ENCODE data around the gene ADAMTSL2.

The ADAMTSL2 gene

DNA sequence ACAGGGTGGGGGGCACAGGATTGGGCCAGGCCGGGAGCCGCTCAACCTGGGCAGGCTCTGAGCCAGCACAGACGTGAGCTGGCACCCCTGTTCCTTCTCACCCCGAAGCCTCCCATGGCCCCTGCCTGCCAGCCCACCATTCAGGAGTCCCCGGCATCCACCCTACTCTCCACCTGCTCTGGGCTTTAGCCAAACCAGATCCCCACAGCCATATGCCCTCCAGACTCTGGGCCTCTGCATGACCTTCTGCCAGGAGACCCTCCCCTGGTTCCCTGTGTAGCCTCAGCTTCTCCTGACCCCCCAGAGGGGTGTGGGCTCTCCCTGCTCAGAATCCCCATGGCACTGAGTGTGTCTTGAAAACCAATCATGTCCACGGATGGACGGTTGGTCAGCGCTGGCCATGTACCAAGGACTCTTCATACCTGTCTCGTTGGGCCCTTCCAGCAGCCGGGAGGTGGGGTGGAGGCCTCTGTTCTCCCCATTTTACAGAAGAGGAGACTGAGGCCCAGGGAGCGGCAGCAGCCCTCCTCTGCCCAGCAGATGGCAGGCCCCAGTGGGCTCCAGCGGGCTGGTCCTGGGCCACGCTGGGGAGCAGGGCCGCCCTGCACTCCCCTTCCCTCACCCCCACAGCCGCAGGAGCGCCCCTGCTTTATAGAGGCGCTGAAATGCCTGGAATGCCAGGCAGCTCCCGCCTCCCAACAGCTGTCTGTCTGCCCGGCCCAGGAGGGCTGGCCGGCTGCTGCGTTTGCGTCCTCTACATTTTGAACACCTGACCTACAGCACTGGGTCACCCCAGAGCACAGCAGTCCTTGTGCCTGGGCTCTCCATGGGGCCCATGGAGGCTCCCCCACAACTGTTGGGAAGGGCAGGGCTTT is 6.3 kb upstream of the ADAMTSL2 start:
- Histone ChIP-seq H3K4ac (ENCODE audit: low read depth in 1 of 2, low read length in 2 of 2) (peak overlapping the region in 1 of 2 experiments; percentile 58), H3K4me3 (ENCODE audit: insufficient read depth in 1 of 2, low read depth in 1 of 2, low read length in 2 of 2) (no peak overlapping the region), H4K8ac (ENCODE audit: low read length) (no peak overlapping the region), H3K14ac (ENCODE audit: low read length in 2 of 2) (peak overlapping the region in 1 of 2 experiments; percentile 26), H3K23ac (ENCODE audit: low read length in 2 of 2) (no peak overlapping the region), H3K9me3 (ENCODE audit: control insufficient read depth, low read length) (no peaks in the 10 kb centered on the region), H2AFZ (ENCODE audit: low read depth, low read length) (no peak overlapping the region), H4K91ac (ENCODE audit: low read length) (peak overlapping the region; percentile 18), H2BK15ac (ENCODE audit: low read depth, poor library complexity, severe bottlenecking) (peak overlapping the region; percentile 21), H3K9ac (ENCODE audit: low read length) (no peak overlapping the region), H2AK5ac (ENCODE audit: low read length, severe bottlenecking) (peak overlapping the region; percentile 18), H3K4me1 (ENCODE audit: control insufficient read depth, insufficient read depth, low read depth, low read length) (peaks cover 33% of the 10 kb centered on the region), H3K18ac (ENCODE audit: low read depth in 1 of 2, low read length in 2 of 2) (peak overlapping the region in 1 of 2 experiments; percentile 48), H3K27me3 (ENCODE audit: control insufficient read depth in 1 of 2, insufficient read depth in 1 of 2, low read length in 2 of 2) (peaks cover 82 to 85% of the 10 kb centered on the region in 2 experiments), H3K27ac (ENCODE audit: low read length, poor library complexity, severe bottlenecking) (no peak overlapping the region), H2BK5ac (ENCODE audit: low read depth, low read length, poor library complexity, severe bottlenecking) (no peak overlapping the region), H3K4me2 (ENCODE audit: low read length, poor library complexity, severe bottlenecking) (peak overlapping the region; percentile 53), H3K36me3 (ENCODE audit: control insufficient read depth in 1 of 2, insufficient read depth in 2 of 2, low read depth in 1 of 2, low read length in 2 of 2) (no peaks in the 10 kb centered on the region), H3K79me1 (replicated peaks; ENCODE audit: low read length, poor library complexity, severe bottlenecking) (no peaks in the 10 kb centered on the region), H2BK120ac (ENCODE audit: low read depth, low read length) (no peak overlapping the region), H2BK12ac (ENCODE audit: low read length in 2 of 2) (no peak overlapping the region)
- WGBS: 85% methylated on average over 22 of the region's 22 CpGs
- DNase-seq: no peak

DNA sequence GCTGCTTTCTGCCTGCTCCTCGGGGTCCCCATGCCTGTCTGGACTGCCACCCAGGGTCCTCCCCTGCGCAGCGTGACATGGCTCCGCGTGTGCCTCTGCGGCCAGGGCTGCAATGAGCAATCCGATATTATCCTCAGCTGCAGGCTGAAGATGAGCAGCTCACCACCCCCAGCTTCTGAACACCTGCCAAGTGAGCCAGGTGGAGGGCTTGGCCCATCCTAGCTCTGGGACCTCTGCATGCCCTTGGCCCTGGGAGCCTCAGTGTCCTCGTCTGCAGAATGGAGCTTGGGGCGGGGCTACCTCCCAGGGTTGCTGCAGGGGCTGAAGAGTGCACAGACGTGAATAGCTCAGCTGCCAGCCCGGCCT is 5.6 kb upstream of the ADAMTSL2 start:
- Histone ChIP-seq H2BK5ac (ENCODE audit: low read depth, low read length, poor library complexity, severe bottlenecking) (no peak overlapping the region), H2BK12ac (ENCODE audit: low read length in 2 of 2) (no peak overlapping the region), H2AK5ac (ENCODE audit: low read length, severe bottlenecking) (no peak overlapping the region), H3K9ac (ENCODE audit: low read length) (no peak overlapping the region), H2BK120ac (ENCODE audit: low read depth, low read length) (no peak overlapping the region), H3K79me1 (replicated peaks; ENCODE audit: low read length, poor library complexity, severe bottlenecking) (no peaks in the 10 kb centered on the region), H2AFZ (ENCODE audit: low read depth, low read length) (no peak overlapping the region), H3K4ac (ENCODE audit: low read depth in 1 of 2, low read length in 2 of 2) (no peak overlapping the region), H3K27me3 (ENCODE audit: control insufficient read depth in 1 of 2, insufficient read depth in 1 of 2, low read length in 2 of 2) (peaks cover 81 to 84% of the 10 kb centered on the region in 2 experiments), H3K4me2 (ENCODE audit: low read length, poor library complexity, severe bottlenecking) (no peak overlapping the region), H3K9me3 (ENCODE audit: control insufficient read depth, low read length) (no peaks in the 10 kb centered on the region), H4K8ac (ENCODE audit: low read length) (no peak overlapping the region), H3K14ac (ENCODE audit: low read length in 2 of 2) (no peak overlapping the region), H3K27ac (ENCODE audit: low read length, poor library complexity, severe bottlenecking) (no peak overlapping the region), H4K91ac (ENCODE audit: low read length) (no peak overlapping the region), H3K4me1 (ENCODE audit: control insufficient read depth, insufficient read depth, low read depth, low read length) (peaks cover 34% of the 10 kb centered on the region), H3K18ac (ENCODE audit: low read depth in 1 of 2, low read length in 2 of 2) (no peak overlapping the region), H2BK15ac (ENCODE audit: low read depth, poor library complexity, severe bottlenecking) (no peak overlapping the region), H3K4me3 (ENCODE audit: insufficient read depth in 1 of 2, low read depth in 1 of 2, low read length in 2 of 2) (no peak overlapping the region), H3K36me3 (ENCODE audit: control insufficient read depth in 1 of 2, insufficient read depth in 2 of 2, low read depth in 1 of 2, low read length in 2 of 2) (no peaks in the 10 kb centered on the region), H3K23ac (ENCODE audit: low read length in 2 of 2) (no peak overlapping the region)
- WGBS: 87% methylated on average over 11 of the region's 11 CpGs
- no peak for DNase-seq

DNA sequence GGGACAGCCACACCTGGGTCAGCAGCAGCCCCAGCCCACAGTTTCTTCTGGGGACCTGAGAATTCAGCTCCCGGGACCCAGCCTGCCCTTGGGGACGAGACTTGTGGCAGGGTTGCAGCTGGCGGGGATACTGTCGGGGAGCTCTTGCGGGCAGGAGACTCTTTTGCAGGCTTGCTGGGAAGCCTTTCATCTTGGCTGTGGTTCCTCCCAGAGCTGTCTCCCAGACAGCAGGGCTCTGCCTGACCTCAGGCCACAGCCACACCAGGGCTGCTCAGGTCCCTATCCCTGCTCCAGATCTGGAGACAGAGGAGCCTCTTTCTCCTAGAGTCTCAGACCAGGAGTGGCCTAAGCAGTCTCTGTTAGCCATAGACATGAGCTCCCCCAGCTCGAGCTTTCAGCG is 5.0 kb upstream of the ADAMTSL2 start:
- Histone ChIP-seq H3K23ac (ENCODE audit: low read length in 2 of 2) (no peak overlapping the region), H3K27ac (ENCODE audit: low read length, poor library complexity, severe bottlenecking) (no peak overlapping the region), H2BK15ac (ENCODE audit: low read depth, poor library complexity, severe bottlenecking) (no peak overlapping the region), H4K8ac (ENCODE audit: low read length) (no peak overlapping the region), H3K79me1 (replicated peaks; ENCODE audit: low read length, poor library complexity, severe bottlenecking) (no peaks in the 10 kb centered on the region), H3K18ac (ENCODE audit: low read depth in 1 of 2, low read length in 2 of 2) (no peak overlapping the region), H3K4me1 (ENCODE audit: control insufficient read depth, insufficient read depth, low read depth, low read length) (peaks cover 40% of the 10 kb centered on the region), H3K9me3 (ENCODE audit: control insufficient read depth, low read length) (no peaks in the 10 kb centered on the region), H3K9ac (ENCODE audit: low read length) (no peak overlapping the region), H4K91ac (ENCODE audit: low read length) (no peak overlapping the region), H2BK120ac (ENCODE audit: low read depth, low read length) (no peak overlapping the region), H3K4ac (ENCODE audit: low read depth in 1 of 2, low read length in 2 of 2) (no peak overlapping the region), H2AFZ (ENCODE audit: low read depth, low read length) (no peak overlapping the region), H2BK5ac (ENCODE audit: low read depth, low read length, poor library complexity, severe bottlenecking) (no peak overlapping the region), H3K27me3 (ENCODE audit: control insufficient read depth in 1 of 2, insufficient read depth in 1 of 2, low read length in 2 of 2) (peaks cover 75 to 83% of the 10 kb centered on the region in 2 experiments), H2BK12ac (ENCODE audit: low read length in 2 of 2) (no peak overlapping the region), H3K4me3 (ENCODE audit: insufficient read depth in 1 of 2, low read depth in 1 of 2, low read length in 2 of 2) (no peak overlapping the region), H3K36me3 (ENCODE audit: control insufficient read depth in 1 of 2, insufficient read depth in 2 of 2, low read depth in 1 of 2, low read length in 2 of 2) (no peaks in the 10 kb centered on the region), H3K14ac (ENCODE audit: low read length in 2 of 2) (no peak overlapping the region), H2AK5ac (ENCODE audit: low read length, severe bottlenecking) (no peak overlapping the region), H3K4me2 (ENCODE audit: low read length, poor library complexity, severe bottlenecking) (no peak overlapping the region)
- 77% methylated on average over 7 of the region's 7 CpGs for WGBS
- no peak for DNase-seq

DNA sequence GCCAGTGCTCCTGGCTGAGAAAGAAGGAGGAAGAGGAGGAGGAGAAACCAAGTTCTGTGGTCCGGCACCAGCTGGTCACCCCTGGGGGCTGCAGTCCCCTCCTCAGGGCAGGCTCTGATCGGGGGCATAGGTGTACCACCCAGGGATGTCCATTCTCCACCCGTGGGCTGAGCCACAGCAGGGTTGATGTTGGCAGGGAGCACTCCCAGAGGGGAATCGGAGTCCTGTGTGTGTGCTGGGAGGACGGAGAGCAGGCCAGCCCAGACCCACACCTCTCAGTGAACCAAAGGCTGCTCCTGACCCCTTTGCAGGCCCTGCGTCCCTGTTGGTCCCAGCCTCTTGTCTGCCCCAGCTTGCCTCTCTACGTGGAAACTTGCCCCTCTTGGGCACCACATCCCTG is 4.6 kb upstream of the ADAMTSL2 start:
- Histone ChIP-seq H3K4me3 (ENCODE audit: insufficient read depth in 1 of 2, low read depth in 1 of 2, low read length in 2 of 2) (no peak overlapping the region), H3K27me3 (ENCODE audit: control insufficient read depth in 1 of 2, insufficient read depth in 1 of 2, low read length in 2 of 2) (peaks cover 73 to 83% of the 10 kb centered on the region in 2 experiments), H2BK15ac (ENCODE audit: low read depth, poor library complexity, severe bottlenecking) (no peak overlapping the region), H3K14ac (ENCODE audit: low read length in 2 of 2) (no peak overlapping the region), H3K79me1 (replicated peaks; ENCODE audit: low read length, poor library complexity, severe bottlenecking) (no peaks in the 10 kb centered on the region), H3K4ac (ENCODE audit: low read depth in 1 of 2, low read length in 2 of 2) (no peak overlapping the region), H2AFZ (ENCODE audit: low read depth, low read length) (no peak overlapping the region), H3K18ac (ENCODE audit: low read depth in 1 of 2, low read length in 2 of 2) (no peak overlapping the region), H3K4me2 (ENCODE audit: low read length, poor library complexity, severe bottlenecking) (no peak overlapping the region), H4K8ac (ENCODE audit: low read length) (no peak overlapping the region), H2BK120ac (ENCODE audit: low read depth, low read length) (no peak overlapping the region), H4K91ac (ENCODE audit: low read length) (no peak overlapping the region), H3K36me3 (ENCODE audit: control insufficient read depth in 1 of 2, insufficient read depth in 2 of 2, low read depth in 1 of 2, low read length in 2 of 2) (no peaks in the 10 kb centered on the region), H2AK5ac (ENCODE audit: low read length, severe bottlenecking) (no peak overlapping the region), H3K4me1 (ENCODE audit: control insufficient read depth, insufficient read depth, low read depth, low read length) (peaks cover 44% of the 10 kb centered on the region), H3K9me3 (ENCODE audit: control insufficient read depth, low read length) (no peaks in the 10 kb centered on the region), H2BK12ac (ENCODE audit: low read length in 2 of 2) (no peak overlapping the region), H3K9ac (ENCODE audit: low read length) (no peak overlapping the region), H3K23ac (ENCODE audit: low read length in 2 of 2) (no peak overlapping the region), H3K27ac (ENCODE audit: low read length, poor library complexity, severe bottlenecking) (no peak overlapping the region), H2BK5ac (ENCODE audit: low read depth, low read length, poor library complexity, severe bottlenecking) (no peak overlapping the region)
- DNase-seq: no peak
- 86% methylated on average over 7 of the region's 7 CpGs for WGBS
